RWPE1 (cell line): ENCODE data around the gene HSPA12A.

Experiments
- CTCF ChIA-PET: fragments of 350-600 bp; sonication (Branson Sonifier 250); formaldehyde crosslinking; extraction: SDS; loops from one replicate; lab custom pipeline; 2021; lab: Yijun Ruan, JAX
- POLR2A ChIA-PET: fragments of 400-600 bp; formaldehyde crosslinking; extraction: SDS; loops from one replicate; lab custom pipeline; 2020; ENCODE audit warnings: antibody characterized with exemption; ENCODE audit not compliant: low non-redundant PET; lab: Yijun Ruan, JAX
- DNase-seq: peaks from one replicate; pipeline ENCODE4 v3.0.0; 2012; ENCODE audit warnings: low spot score
- H3K27ac ChIP-seq: fragments of 450-650 bp; 2 replicates; pipeline ENCODE4 v1.5.1; 2017
- TF ChIP-seq, protein P1 (sequence below): fragments of 450-650 bp; conservative IDR thresholded peaks from 2 replicates; pipeline ENCODE4 v1.5.1; 2017; ENCODE audit warnings: low read depth, mild to moderate bottlenecking

HSPA12A gene

GRCh38 chr10:116636385-116636784 lies 106.0 kb downstream of the HSPA12A start:
- ChIA-PET POLR2A (no interaction called here), CTCF (no interaction called here)
- DNase-seq = no peak
- H3K27ac ChIP-seq = no peak overlapping the region
- TF ChIP-seq, protein P1, sequence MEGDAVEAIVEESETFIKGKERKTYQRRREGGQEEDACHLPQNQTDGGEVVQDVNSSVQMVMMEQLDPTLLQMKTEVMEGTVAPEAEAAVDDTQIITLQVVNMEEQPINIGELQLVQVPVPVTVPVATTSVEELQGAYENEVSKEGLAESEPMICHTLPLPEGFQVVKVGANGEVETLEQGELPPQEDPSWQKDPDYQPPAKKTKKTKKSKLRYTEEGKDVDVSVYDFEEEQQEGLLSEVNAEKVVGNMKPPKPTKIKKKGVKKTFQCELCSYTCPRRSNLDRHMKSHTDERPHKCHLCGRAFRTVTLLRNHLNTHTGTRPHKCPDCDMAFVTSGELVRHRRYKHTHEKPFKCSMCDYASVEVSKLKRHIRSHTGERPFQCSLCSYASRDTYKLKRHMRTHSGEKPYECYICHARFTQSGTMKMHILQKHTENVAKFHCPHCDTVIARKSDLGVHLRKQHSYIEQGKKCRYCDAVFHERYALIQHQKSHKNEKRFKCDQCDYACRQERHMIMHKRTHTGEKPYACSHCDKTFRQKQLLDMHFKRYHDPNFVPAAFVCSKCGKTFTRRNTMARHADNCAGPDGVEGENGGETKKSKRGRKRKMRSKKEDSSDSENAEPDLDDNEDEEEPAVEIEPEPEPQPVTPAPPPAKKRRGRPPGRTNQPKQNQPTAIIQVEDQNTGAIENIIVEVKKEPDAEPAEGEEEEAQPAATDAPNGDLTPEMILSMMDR = no peak

DNA sequence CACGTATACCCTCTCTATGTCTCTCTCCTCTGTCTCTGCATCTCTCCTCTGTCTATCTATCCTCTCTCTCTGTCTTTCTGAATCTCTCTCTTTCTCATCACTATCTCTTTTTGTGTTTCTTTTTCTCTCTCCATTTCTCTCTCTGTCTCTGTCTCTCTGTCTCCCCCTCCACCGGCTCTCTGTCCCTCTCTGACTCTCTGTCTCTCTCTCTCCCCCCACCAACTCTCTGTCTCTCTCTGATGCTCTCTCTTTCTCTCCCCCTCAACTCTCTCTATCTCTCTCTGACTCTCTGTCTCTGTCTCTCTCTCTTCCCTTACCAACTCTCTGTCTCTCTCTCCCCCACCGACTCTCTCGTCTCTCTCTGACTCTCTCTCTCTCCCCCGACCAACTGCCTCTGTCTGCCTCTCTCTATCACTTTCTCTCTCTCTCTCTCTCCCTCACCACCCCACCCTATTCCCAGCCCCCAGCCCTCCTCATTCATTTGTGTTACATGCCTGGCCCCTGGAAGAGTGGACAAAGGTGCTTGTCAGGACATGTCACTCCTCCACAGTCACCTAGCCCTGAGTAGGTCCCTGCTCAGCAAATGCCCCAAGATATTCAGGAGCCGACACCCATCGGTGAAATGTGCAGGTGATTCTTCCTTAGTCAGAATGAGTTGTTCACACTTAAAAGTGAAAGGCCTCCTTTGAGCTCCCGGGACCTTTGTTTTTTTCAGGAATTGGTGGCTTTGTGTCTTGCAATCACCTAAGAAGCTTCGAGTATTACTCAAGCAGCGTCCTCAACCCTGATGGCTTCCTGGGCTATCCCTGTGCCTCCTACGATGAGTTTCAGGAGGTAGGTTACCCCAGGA lies 108.0 kb downstream of the HSPA12A start:
- peak; percentile 30 for DNase-seq
- H3K27ac ChIP-seq = no peak overlapping the region
- TF ChIP-seq, protein P1 = no peak
- ChIA-PET CTCF (interaction anchor here (0.7 kb wide), 1 partner anchor 175 kb away, joined by 3 read pairs; no protein-coding TSS in a partner anchor), POLR2A (no interaction called here)

GRCh38 chr10:116633216-116633600 lies 109.2 kb downstream of the HSPA12A start:
- POLR2A ChIA-PET = no interaction called here
- H3K27ac ChIP-seq = no peak overlapping the region
- CTCF ChIA-PET = interaction anchor here (0.7 kb wide), 1 partner anchor 93 kb away, joined by 3 read pairs; no protein-coding TSS in a partner anchor
- no peak for DNase-seq
- TF ChIP-seq, protein P1 = no peak

- TF ChIP-seq, protein P1 = no peak
- ChIA-PET POLR2A (no interaction called here), CTCF (interaction anchor here (0.6 kb wide), 2 partner anchors 116 to 143 kb away, joined by 3 to 5 read pairs; no protein-coding TSS in a partner anchor)
- H3K27ac ChIP-seq = no peak overlapping the region
- no peak for DNase-seq
Measured at GRCh38 chr10:116632596-116633215, 109.7 kb downstream of the HSPA12A start.

DNA sequence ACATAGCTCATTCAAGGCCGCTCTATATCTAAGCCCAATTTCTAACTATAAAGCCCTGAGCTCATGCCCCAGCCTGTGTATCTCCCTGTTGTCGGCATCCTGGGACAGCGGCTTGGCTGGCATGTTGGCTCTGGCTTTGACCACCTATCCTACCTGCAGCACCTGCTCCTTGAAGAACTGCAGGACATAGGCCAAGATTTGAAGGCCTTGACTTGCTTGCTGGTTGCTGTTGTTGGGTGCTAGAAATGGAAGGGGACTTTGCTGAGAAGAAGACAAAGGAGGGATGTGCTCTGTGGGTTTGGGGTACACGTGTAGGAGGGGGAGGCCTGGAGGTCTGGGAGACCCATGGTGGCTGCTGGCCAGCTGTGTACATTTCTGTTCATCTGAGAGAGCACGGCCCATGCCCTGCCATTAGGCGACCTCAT lies 110.5 kb downstream of the HSPA12A start:
- TF ChIP-seq, protein P1 = no peak
- DNase-seq = no peak
- no peak overlapping the region for H3K27ac ChIP-seq
- POLR2A ChIA-PET = no interaction called here
- CTCF ChIA-PET = interaction anchor here (0.6 kb wide), 1 partner anchor 117 kb away, joined by 3 read pairs; no protein-coding TSS in a partner anchor

GRCh38 chr10:116630020-116630419 lies 112.3 kb downstream of the HSPA12A start:
- POLR2A ChIA-PET = no interaction called here
- TF ChIP-seq, protein P1 = no peak
- CTCF ChIA-PET = interaction anchor here (0.6 kb wide), 1 partner anchor 52 kb away, joined by 4 read pairs; no protein-coding TSS in a partner anchor
- no peak for DNase-seq
- H3K27ac ChIP-seq = no peak overlapping the region
